CD4-positive, alpha-beta T cell treated with Interleukin-17A for 4 hours (primary cell): ENCODE measurements around the gene LXN.

Source experiments
- DNase-seq: peaks from one replicate; pipeline ENCODE4 v3.0.0-alpha.2; 2020; ENCODE audit warnings: mixed read lengths

LXN gene

DNA sequence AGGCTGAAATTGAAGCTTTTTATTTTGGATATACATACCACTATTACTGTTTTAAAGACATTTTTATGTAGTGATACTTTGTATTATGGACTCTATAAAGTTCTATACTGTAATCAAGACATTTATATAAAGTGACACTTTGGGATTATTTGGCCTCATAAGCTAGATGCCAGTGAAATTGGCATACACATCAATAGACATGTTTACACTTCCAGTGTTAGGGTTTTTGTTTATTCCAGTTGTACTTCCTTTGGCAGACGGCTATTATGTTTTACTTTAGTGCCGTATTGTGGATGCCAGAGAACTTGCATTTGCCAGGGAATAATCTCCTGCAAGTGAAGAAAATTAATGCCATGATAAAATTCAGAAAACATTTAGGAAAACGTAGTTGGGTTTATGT, 6.0 kb downstream of the LXN start:
- DNase-seq: no peak

DNA sequence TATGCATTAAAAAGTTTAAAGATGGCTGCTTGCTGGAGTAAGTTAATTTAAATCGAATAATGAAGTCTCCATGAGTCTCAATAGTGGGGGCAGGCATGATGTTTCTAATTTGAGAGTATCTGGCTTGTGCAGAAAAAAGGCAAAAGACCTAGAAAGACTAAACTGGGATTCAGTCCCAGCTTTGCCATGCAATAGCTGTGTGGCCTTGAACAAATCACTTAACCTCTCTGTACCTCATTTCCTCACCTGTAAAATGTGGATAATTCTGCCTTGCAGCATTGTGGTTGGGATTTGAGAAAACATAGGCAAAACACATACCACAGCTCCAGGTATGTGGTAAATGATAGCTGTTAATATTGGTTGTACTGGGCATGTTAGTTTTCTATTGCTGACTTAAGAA, 8.6 kb downstream of the LXN start:
- DNase-seq: no peak

DNA sequence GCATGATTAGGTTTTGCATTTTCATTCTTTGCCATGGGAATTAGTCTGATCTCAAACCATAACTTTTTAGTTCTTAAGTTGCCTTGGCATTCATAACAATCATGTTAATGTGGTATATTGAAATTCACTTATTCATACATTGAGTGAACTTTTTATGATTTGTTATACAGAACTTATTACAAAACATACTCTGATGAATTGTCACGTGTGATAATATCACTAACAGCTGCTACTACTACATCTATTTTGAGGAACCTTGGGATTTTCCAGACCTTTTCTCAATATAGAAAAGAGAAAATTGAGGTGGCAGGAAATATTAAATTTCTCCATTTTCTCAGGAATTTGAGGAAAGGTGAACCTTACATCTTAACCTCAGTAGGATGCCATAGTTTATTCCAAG, 9.2 kb downstream of the LXN start:
- DNase-seq: no peak

DNA sequence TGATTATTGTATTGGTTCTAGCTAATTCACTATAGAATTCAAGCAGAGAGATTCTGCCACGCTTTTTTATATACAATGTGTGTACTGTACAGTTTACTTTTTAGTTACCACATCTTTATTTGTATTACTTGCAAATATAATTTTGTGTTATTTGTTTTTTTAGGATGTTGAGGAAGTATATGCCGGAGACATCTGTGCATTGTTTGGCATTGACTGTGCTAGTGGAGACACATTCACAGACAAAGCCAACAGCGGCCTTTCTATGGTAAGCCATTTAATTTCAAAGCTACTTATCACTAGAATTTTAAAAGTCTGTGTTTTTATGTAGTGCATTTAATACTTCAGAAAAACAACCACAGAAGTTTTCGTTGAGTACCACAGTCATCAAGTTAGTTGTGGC, 11.7 kb downstream of the LXN start:
- DNase-seq: no peak

DNA sequence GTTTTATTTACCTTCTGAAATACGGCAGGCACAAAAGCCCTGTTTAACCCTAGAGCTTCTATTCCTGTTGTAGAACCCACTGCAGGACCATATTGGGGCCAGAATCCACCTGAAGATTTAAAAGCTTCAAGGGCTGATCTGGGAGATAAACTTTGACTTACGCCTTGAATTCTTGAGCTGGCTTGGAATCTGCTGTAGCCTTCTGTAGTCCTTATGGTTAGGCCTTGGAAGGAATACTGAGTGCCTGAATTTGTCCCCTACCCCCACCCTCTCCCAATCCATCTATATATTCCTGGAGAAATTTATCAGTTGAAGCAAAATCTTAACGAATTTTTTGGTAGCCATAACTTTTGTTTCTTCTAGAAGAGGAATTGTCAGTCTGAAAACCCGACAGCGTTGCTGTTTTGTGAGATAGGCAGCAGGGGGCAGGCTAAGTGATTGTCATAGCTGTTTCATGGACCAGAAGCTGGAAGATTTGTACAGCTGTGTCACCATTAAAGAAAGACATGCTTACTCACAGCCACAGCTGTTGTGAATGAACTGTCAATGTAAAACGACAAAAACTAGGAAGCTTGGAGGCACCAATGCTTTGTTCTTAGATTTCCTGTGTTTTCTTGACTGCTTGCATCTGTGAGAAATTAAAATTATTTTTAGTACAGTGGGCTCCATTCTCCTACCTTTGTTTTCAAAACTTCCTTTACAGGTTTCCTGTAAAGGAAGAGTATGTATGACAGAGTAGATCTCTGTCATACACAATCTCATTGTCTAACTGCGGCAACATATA, 12.8 kb downstream of the LXN start:
- DNase-seq: peak; percentile 61

DNA sequence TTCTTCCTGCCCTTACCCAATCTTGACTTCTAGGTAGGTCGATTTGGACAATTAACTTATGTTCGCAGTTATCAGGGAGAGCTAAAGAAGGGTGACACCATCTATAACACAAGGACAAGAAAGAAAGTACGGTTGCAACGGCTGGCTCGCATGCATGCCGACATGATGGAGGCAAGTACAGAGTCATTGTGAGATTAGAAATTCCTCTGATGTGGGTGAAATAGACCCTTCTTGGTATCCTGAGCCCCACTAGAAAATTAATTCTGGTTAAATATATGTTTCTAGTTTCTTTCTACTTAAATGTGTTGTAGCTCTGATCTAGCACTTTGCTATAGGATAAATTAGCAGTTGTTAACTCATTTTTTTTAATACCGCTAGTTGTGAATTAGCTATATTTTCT, 13.6 kb downstream of the LXN start:
- no peak for DNase-seq

DNA sequence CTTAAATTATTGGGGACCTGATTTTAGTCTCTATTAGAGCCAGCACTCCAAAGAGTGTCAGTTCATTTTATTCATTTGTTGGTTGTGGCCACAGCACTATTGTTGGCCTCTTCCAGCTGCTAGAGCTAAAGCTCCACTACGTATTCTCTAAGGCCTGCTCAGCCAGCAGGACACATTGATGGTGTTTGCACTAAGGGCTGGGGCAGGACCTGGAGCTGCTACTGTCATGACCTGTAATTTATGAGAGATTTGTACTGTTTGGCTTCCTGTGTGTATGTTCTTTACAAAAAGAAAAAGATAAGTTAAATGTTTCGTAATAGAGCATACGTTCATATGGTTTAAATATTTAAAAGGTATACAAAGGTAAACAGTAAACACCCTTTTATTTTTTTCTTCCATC, 20.0 kb downstream of the LXN start:
- no peak for DNase-seq

DNA sequence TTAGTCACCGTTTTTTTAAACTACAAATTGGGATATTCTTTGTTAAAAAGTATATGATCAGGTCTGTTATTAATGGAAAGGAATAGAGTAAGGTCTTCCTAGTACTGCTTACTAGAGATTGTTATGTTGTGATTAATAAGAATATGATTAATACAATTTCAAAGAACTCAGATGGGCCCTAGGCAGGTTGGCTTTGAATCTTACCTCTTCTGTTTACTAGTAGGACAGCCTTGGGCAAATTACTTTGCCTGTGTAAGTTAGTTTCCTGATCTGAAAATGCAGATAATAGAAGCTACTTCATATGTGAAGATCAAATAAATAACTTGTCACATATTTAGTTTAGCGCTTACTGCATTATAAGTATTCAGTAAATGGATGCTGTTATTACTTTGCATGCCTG, 21.3 kb downstream of the LXN start:
- no peak for DNase-seq

DNA sequence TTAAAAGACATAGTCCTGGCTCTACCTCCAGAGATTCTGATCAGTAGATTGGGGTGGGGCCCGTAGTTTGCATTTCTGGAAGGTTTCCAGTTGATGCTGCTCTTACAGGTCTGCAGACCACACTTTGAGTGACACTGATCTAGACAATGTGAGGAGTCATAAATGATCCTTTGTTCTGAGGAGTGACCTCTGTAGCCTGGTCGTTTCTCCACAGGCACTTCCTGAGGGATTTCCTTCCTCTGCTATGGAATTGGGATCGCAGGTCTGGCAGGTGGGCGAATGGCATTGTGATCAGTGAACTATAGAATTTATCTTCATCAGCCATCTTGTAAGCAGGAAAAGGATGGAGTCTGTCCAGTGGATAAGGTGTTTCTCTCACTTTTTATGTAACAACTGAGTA, 22.7 kb downstream of the LXN start:
- DNase-seq: no peak

DNA sequence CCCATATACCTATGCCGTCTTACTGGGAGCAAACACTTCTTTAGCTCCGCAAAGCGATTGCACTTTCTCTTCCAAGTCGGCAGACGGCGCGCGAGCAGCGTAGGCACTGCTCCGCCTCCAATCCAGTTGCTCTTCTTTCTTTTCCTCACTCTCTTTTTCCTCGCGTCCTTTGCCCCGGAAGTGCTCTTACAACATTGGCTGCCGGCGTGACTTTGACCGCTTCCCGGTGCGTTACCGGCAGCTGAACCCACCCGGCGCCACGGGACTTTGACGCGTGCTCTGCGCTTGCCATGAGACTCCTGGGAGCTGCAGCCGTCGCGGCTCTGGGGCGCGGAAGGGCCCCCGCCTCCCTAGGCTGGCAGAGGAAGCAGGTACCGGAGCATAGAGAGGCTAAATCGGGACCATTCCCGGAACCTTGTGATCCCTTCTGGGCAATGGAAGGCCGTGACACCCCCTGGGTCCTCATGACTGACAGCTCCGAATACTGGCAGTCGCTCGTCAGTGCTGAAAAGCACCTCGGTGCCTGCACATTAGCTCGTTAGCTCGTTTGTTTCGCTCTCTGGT, 28.0 kb downstream of the LXN start, which contains the start of gene GFM1:
TSS of gene GFM1 (plus strand) at position 183 of the 564 bp plus-strand sequence. CDS start at position 291, 108 bp downstream.
- DNase-seq: peak; percentile 91

DNA sequence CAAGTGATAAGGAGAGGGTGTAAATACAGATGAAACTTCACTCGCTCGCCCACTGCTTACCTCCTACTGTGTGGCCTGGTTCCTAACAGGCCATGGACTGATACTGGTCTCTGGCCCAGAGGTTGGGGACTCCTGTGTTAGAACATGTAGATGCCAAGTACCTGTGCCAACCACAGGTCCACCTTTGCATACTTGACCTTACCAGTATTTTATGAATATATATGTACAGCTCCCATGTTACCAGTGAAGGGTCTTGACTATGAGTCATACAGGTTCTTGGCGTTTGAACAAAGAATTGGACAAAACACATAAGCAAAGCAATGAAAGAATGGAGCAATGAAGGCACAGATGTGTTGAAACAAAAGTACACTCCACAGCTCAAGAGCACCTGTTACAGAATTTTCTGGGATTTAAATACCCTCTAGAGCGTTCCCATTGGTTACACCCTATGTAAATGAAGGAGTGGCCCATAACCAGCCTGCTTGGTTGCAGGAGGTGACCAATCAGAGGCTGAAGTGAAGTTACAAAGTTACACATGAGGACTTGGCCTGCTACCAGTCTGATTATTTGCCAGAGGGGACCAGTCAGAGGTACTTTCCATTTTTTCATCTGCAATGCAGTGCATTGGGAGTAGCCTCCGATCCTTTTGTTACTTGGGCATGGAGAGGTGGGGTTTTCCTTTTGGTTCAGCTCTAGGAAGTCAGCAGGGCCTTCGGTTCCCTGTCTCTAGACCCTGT, 29.8 kb downstream of the LXN start:
- no peak for DNase-seq

DNA sequence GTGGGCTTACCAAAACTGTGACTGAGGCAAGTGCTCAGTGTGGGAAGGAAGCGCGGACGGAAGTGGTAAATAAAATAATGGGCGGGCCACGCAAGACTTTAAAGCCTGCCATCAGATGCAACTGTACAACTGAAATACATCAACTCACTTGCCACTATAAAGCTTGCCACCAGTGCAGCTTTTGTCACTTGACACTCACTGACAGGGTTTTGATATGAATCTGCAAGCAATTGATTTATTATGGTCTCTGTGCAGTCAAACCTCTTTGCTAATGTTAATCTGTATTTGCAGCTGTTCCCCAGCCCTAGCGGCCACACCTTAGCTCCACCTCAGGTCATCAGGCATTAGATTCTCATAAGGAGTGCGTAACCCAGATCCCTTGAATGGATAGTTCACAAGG, 30.4 kb downstream of the LXN start:
- DNase-seq: peak; percentile 11

DNA sequence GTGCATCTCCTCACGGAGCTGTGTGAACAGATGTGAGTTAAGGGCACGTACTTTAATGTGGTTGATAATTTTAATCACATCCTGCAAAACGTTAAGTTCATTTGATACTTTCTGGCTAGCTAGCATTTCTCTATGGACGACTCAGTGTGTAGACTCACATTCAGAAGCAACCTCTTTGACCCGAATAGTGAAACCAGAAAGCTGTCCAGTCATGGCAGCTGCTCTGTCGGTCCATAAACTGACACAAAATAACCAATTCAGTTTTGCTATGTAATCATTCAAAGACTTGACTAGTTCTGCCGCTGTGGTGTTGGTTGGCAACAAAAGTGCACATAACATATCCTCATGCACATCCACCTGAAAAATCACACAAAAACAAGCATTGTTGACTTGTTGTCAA, 31.8 kb downstream of the LXN start:
- no peak for DNase-seq

DNA sequence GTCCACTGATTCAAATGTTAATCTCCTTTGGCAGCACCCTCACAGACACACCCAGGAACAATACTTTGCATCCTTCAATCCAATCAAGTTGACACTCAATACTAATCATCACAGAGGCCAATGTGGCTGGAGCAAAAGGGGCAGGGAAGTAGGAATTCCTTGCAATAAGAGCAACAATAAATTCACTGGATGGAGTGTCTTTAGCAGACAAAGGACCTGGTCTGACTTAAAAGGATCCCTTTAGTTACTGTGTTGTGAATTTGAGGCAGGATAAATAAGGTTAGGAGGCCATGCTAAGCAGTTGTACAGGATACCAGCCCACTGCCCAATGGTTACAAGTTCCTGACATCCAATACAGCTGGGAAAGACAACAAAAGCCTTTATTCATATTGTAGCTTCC, 40.5 kb downstream of the LXN start:
- DNase-seq: no peak

DNA sequence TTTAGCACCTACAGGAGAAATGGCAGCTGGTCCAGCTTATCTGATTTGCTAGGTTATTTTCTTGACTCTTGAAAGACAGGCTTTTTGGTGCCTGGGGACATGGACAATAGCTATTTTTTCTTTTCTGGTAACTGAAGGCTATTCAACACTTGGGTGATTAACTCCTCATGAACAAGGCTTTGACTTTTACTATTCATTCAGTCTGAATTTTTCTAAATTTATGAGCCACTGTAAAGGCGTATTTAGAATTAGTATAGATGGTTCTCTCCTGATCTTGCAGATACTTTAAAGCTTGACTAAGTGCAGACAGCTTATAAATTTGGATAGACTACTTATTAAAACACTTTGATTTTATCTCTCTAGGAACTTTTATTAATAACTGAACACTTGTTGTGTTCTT, 46.6 kb downstream of the LXN start:
- no peak for DNase-seq

DNA sequence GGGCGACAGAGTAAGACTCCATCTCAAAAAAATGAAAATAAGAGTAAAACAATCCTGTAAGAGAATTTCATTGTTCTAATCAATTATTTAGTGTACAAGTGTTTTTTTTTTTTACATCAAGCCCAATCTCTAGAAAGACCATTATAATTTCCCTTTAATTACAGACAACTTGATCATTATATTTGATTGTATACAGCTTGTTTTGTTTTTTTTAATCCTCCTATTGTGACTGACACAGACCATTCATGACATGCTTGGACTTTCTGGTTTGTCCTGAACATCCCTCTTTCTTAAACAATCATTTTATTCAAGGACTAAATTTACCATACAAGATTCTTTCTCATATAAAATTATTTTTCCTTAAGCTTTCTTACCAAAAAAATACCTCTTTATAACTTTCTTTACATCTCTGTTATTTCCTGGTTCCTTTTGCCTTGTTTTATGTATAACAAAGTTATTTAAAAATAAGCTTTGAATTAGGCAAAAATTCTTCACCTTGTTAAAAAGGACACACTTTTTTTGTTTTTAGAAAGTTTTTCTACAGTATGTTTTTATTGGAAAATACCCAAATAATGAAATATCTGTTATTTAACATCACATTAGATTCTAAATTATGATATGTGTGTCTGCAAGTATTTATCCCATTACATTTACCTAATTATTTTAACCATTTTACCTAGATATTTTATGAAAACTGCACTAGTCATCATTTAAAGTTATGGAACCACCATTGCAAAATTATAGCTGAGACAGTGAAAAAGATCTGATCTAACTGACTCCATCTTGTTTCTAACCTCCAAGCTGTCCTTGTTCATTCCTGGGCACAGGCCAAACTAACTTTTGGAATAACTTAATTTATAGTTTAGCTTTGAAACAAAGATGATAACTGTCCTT, 54.2 kb downstream of the LXN start:
- DNase-seq: no peak
